ENCODE data around the gene DYNLRB1. TPM values are rescaled to one million over a fixed set of nuclear protein-coding genes. Genes with fewer than 3 reads are reported as not detected.

Gene DYNLRB1
- total and polyA plus RNA-seq, 12 donors: 145 to 586 (median 224) TPM

DNA sequence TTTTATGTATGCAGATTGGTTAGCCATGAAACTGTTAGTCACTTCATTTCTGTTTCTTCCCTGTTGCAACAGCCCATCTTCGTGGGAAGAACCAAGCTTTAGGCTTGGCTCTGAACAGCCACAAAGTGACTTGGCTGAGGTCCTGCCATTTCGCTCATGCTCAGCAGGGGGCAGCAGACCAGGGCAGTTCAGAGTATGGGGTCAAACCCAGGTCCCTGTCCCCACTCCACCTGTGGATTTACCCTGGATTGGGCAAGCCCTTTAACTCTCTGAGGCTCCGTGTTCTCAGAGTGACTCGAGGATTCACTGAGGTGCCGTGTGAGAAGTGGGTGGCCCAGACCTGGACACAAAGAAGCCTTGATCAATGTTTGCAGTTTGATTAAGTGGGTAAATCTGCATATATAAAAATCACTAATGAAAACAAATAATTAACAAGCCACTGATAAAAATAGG lies 22.5 kb downstream of the DYNLRB1 start:
- no peaks in the 10 kb centered on the region for H3K4me1 ChIP-seq (replicated peaks in 1 of 2)
- H3K27ac ChIP-seq: no peak overlapping the region
- H3K27me3 ChIP-seq: no peaks in the 10 kb centered on the region
- intact Hi-C loops (cut with DNase I): no loop called here
- no peak overlapping the region for H3K4me3 ChIP-seq
- TF ChIP-seq CTCF (IDR thresholded peaks at IDR 0.05) (peak; percentile 49 to 72 (median 68)), POLR2A (IDR thresholded peaks at IDR 0.05) (no peak)
- H3K36me3 ChIP-seq (replicated peaks in 1 of 2): peaks cover 0 to 68% of the 10 kb centered on the region in 2 donors
- 37 to 52% (median 49%) methylated on average over 4 to 5 of the region's 5 CpGs for WGBS, 4 donors
- no peaks in the 10 kb centered on the region for H3K9me3 ChIP-seq (replicated peaks in 1 of 3)
- peak; percentile 48 to 80 (median 62) for DNase-seq

DNA sequence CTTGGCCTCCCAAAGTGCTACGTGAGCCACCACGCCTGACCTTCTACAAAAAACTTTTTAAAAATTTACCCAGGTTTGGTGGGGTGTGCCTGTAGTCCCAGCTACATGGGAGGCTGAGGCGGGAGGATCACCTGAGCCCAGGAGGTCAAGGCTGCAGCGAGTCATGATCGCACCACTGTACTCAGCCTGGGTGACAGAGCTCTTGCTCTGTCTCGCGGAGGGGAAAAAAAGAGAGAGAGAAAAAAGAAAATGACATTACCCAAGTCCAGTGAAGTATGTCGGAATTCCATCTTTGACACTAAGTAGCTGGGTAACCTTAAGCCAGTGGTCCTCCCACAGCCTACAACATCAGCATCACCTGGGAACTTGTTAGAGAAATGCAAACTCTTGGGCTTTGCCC lies 23.5 kb downstream of the DYNLRB1 start:
- intact Hi-C loops (cut with DNase I): no loop called here
- Histone ChIP-seq H3K9me3 (replicated peaks in 1 of 3) (no peaks in the 10 kb centered on the region), H3K4me3 (no peak overlapping the region), H3K36me3 (replicated peaks in 1 of 2) (peaks cover 0 to 58% of the 10 kb centered on the region in 2 donors), H3K27ac (no peak overlapping the region), H3K27me3 (no peaks in the 10 kb centered on the region), H3K4me1 (replicated peaks in 1 of 2) (no peaks in the 10 kb centered on the region)
- 88 to 91% (median 89%) methylated on average over 8 of the region's 8 CpGs for WGBS, 4 donors
- no peak for TF ChIP-seq POLR2A (IDR thresholded peaks at IDR 0.05)
- TF ChIP-seq CTCF (IDR thresholded peaks at IDR 0.05): no peak
- DNase-seq: no peak

DNA sequence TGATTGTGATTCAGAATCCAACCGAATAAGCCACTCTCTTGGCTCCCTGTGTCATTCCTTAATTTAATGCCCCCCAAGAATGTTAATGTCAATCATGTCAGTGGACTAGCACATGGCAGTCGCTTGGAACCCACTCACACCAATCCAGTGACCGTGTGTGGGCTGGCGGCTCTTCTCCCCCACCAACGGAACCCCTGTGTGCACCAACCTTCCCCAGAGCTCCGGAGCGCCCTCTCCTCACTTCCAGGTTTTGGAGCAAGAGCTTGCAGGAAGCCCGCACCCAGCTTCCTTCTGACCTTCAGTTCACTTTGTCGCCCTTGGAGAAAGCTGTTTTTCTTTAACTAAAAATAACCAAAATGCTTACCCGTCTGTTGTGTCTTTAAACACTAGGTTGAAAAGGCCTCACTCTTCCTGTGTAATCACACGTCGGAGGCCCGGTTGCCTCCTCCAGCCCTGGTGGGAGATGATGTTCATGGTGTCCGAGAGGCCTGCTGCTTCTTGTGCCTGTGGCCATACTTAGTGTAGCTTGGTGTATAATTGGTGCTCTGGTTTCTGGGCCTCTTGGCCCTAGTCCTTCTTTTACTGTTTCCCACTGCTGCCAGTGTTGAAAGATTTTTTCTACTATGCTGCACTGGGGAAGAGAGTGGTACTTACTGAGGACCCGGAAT lies 24.5 kb downstream of the DYNLRB1 start:
- peaks cover 0 to 48% of the 10 kb centered on the region in 2 donors for H3K36me3 ChIP-seq (replicated peaks in 1 of 2)
- intact Hi-C loops (cut with DNase I): no loop called here
- H3K9me3 ChIP-seq (replicated peaks in 1 of 3): no peaks in the 10 kb centered on the region
- H3K4me1 ChIP-seq (replicated peaks in 1 of 2): no peaks in the 10 kb centered on the region
- H3K27me3 ChIP-seq: no peaks in the 10 kb centered on the region
- no peak overlapping the region for H3K4me3 ChIP-seq
- WGBS, 4 donors: 77 to 85% (median 82%) methylated on average over 15 of the region's 15 CpGs
- no peak for DNase-seq
- TF ChIP-seq POLR2A (IDR thresholded peaks at IDR 0.05) (no peak), CTCF (IDR thresholded peaks at IDR 0.05) (no peak)
- no peak overlapping the region for H3K27ac ChIP-seq

DNA sequence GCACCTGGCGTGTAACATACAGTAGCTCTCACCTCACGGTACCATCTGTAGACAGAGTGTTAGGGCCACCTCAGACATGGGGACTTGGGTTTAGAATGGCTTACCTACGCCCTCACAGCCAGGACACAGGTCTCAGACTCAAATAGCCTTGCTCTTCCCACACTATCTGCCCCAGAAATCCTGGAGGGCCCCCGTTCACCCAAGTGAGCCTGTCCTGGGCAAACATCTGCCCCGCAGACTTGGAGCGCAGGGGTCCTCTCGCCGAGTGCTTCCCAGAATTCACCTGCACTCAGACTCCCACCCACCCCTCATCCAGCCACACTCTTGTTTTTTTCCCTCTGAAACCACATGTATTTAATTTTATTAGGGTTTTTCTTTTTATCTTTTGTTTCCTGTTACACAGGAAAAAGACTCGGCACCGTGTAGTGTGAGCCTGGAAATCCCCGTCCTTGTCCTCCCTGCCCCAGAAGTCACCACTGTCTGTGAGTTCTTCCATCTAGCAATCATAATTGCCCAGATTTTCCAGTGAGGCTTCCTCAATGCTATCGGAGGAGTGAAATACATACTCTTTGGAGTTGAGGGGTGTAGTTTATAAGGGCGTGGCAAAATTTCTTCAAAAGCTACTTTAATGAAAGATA lies 25.2 kb downstream of the DYNLRB1 start:
- intact Hi-C loops (cut with DNase I): no loop called here
- no peaks in the 10 kb centered on the region for H3K27me3 ChIP-seq
- H3K4me3 ChIP-seq: no peak overlapping the region
- peaks cover 0 to 42% of the 10 kb centered on the region in 2 donors for H3K36me3 ChIP-seq (replicated peaks in 1 of 2)
- TF ChIP-seq POLR2A (IDR thresholded peaks at IDR 0.05): no peak
- no peak for TF ChIP-seq CTCF (IDR thresholded peaks at IDR 0.05)
- no peaks in the 10 kb centered on the region for H3K4me1 ChIP-seq (replicated peaks in 1 of 2)
- DNase-seq: no peak
- no peaks in the 10 kb centered on the region for H3K9me3 ChIP-seq (replicated peaks in 1 of 3)
- H3K27ac ChIP-seq: no peak overlapping the region
- WGBS, 4 donors: 83 to 89% (median 87%) methylated on average over 13 of the region's 13 CpGs
